VCaP (cell line): ENCODE measurements around the gene FAM83G.
A peak's percentile ranks its signal among the peaks of the same experiment; 100 is the strongest.

Experiments
- H3K27ac ChIP-seq: fragments of 450-650 bp; 2 replicates; pipeline ENCODE4 v1.5.1; 2017
- CTCF ChIP-seq: fragments of 450-650 bp; conservative IDR thresholded peaks from 2 replicates; pipeline ENCODE4 v1.5.1; 2017; ENCODE audit warnings: mild to moderate bottlenecking, moderate library complexity

Gene FAM83G

DNA sequence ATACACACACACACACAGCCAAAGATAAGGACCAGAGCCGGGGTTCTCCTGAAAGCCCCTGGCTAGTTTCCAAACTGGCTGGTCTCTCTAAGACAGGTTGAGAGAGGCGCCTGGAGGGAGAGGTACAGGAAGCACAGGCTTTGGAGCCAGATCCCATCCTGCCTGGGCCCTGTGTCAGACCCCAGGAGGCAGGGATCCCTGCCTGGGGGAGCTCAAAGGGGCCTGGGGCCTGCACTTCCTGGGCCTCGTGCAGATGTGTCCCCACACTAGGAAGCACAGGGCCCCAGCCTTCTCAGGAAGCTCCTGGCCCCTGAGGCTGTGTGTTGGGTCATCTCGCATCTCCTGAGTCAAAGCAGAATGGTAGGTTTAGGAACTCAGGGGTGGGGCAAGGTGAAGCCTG, 36.6 kb downstream of the FAM83G start:
- H3K27ac ChIP-seq = 0 out of 2 replicates have a peak overlapping the region, but pooled peaks have one; percentile 13
- no peak for TF ChIP-seq CTCF

DNA sequence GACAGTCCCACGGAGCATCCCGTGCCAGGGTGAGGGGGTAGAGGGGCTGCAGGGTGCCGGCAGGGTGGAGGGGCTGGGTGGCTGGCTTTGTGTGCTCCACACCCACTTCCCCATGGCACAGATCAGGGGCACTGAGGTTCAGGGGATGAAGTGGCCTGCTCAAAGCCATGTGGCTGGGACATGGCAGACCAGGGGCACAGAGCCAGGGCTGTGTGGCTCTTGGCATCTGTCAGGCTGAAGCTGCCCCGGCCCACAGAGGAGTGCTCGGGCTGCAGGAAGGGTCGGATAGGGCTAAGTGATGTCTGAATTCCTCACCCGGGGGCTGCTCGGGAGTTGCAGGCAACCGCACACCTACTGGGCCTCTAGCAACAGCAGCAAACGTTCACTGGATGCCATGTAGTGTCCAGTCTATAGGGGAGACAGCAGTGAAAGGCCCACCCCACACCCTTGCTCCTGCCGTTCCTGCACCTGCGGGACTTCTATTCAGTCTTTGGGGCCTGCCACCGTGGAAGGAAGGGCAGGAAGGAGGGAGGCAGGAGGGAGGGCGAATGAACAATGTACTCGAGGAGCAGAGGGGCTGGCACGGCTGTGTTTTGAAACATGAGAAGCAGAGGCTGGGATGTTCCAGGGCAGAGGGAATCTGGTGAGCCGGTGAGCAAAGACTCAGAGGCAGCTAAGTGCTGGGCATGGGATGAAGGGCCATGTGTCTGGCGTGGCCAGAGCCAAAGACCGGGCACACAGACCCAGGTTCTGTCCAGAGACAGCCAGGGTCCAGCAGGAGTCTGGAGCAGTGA, 37.5 kb downstream of the FAM83G start:
- H3K27ac ChIP-seq = no peak overlapping the region
- TF ChIP-seq CTCF = no peak

- no peak for TF ChIP-seq CTCF
- no peak overlapping the region for H3K27ac ChIP-seq
Measured at GRCh38 chr17:18965530-18966236, 38.9 kb downstream of the FAM83G start.

DNA sequence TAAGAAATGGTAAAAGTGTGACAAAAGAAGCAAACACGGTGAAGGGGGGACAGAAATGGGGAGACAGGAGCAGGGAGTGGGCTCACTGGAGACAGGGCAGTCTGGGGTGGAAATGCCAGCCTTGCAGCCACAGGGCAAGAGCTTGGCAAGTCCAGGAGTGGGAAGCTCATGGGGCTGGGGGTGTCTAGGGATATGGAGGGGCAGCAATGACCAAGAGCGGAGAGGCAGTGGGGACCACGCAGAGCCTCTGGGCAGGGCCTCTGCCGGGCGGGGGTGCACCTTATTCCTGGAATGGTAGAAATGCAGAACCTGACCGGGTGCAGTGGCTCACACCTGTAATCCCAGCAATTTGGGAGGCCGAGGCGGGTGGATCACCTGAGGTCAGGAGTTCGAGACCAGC, 40.0 kb downstream of the FAM83G start:
- no peak overlapping the region for H3K27ac ChIP-seq
- no peak for TF ChIP-seq CTCF

- H3K27ac ChIP-seq = no peak overlapping the region
- no peak for TF ChIP-seq CTCF
Measured at GRCh38 chr17:18964018-18964351, 40.6 kb downstream of the FAM83G start.

- H3K27ac ChIP-seq = no peak overlapping the region
- TF ChIP-seq CTCF = no peak
Measured at GRCh38 chr17:18963126-18964017, 41.2 kb downstream of the FAM83G start.

DNA sequence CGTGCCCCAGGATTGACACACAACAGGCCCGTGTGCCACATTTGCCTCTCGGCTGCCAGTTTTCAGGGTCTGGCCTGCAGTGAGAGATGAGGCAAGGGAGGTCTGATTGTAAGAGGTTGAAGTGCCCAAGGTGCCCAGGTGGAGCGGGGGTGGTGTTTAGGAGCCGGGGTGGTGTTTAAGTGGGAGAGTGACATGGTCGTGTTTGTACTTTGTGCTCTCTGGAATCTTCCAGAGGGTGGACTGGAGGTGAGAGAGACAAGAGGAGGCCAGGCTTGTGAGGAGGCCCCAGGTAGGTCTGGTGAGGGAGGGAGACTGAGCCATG, 42.1 kb downstream of the FAM83G start:
- no peak overlapping the region for H3K27ac ChIP-seq
- TF ChIP-seq CTCF = no peak
